Adrenal gland (tissue), 12 donors: ENCODE measurements around the gene ACSL5. TPM values are rescaled to one million over a fixed set of nuclear protein-coding genes. Genes with fewer than 3 reads are reported as not detected.

Experiments used
- DNase-seq, 7 donors: peaks; one replicate each; pipeline ENCODE4 v3.0.0-alpha.2; 2019 to 2020
- H3K27ac ChIP-seq, 5 donors: fragments of 200-600 bp; sonication (generic) in 4 of 5; 1 replicate in 3 of 5; 2 replicates in 2 of 5; pipeline versions ENCODE4 v1.5.1 to v1.8.0; 2016 to 2020; ENCODE audit warnings: mild to moderate bottlenecking in 1 of 5
- H3K27me3 ChIP-seq: fragments of 200-600 bp; 2 replicates; pipeline ENCODE4 v1.8.0; 2021
- H3K36me3 ChIP-seq, 2 donors: fragments of 200-600 bp; replicated peaks in 1 of 2; 1 replicate in 1 of 2; 2 replicates in 1 of 2; pipeline versions ENCODE4 v1.5.1 to v1.8.0; 2018 to 2022
- H3K4me1 ChIP-seq, 2 donors: fragments of 200-600 bp; replicated peaks in 1 of 2; 1 replicate in 1 of 2; 2 replicates in 1 of 2; pipeline versions ENCODE4 v1.5.1 to v1.8.0; 2018 to 2021
- H3K4me3 ChIP-seq, 4 donors: fragments of 200-600 bp; sonication (generic) in 3 of 4; one replicate each; pipeline ENCODE4 v1.5.1; 2016 to 2018
- H3K9me3 ChIP-seq, 3 donors: fragments of 200-600 bp; sonication (generic) in 1 of 3; replicated peaks in 1 of 3; 1 replicate in 2 of 3; 2 replicates in 1 of 3; pipeline versions ENCODE4 v1.5.1 to v1.8.0; 2016 to 2021
- POLR2A ChIP-seq, 2 donors: fragments of 450-650 bp; IDR thresholded peaks; one replicate each; pipeline ENCODE4 v1.6.1; 2017; ENCODE audit warnings: antibody characterized with exemption in 2 of 2, mild to moderate bottlenecking in 2 of 2, moderate library complexity in 1 of 2
- WGBS, 4 donors: extraction: QIAGEN DNeasy Blood & Tissue Kit in 2 of 4; methylation state at CpG; one replicate each; pipeline versions ENCODE4 v1.1.5 to v1.1.7; 2013 to 2017; 5-methylcytosine and 5-hydroxymethylcytosine counted together
- intact Hi-C, 2 donors: fragments of 100-400 bp; cut with DNase I; formaldehyde crosslinking; loops; one replicate each; pipeline versions ENCODE4 v1.14.1 to v1.15.0; 2022 to 2023
- polyA plus RNA-seq, 3 donors: library from polyadenylated mRNA; stranded (reverse); fragments of 200-250 nt in 2 of 3; fragments of 350-450 nt in 1 of 3; fragmentation: Illumina TruSeq in 1 of 3; extraction: RNeasy Lipid Tissue Mini Kit (QIAGEN cat#74804) in 1 of 3; gene quantifications; one replicate each; pipeline ENCODE4 v1.2.3, GENCODE V29; 2013 to 2014
- total RNA-seq, 9 donors: library from RNA; depleted of rRNA in 4 of 9; stranded (reverse); fragments of >200 nt in 4 of 9; fragments of 120-200 nt in 1 of 9; fragmentation: NEBNext Ultra II Directional in 1 of 9; extraction: Animal tissue kit (Norgen Biotek cat#: 25700) in 1 of 9; gene quantifications; one replicate each; pipeline versions ENCODE4 v1.1.0 to v1.2.4, GENCODE V29; 2013 to 2023
- TF ChIP-seq, protein P1 (sequence below), 6 experiments: fragments of 450-650 bp in 4 of 6; fragments of 200-600 bp in 2 of 6; sonication (generic) in 1 of 6; IDR thresholded peaks; 1 replicate in 5 of 6; 2 replicates in 1 of 6; pipeline versions ENCODE4 v1.5.1 to v1.8.0; 2016 to 2021; ENCODE audit warnings: antibody characterized with exemption in 6 of 6, mild to moderate bottlenecking in 2 of 6, moderate library complexity in 1 of 6
- donor health status: healthy with polysubstance abuse.
- donor health status: Bipolar disorder and iron deficiency.
- donor health status: DM: yes; HTN: yes; CAD: no.
- donor health status: DM: no; HTN: no; CAD: no.
- donor health status: DM: no; HTN: no; CAD: no.
- donor health status: DM: yes; HTN: yes; CAD: no.

The ACSL5 gene
- total and polyA plus RNA-seq, 12 donors = 2.1 to 8.6 (median 6.7) TPM

DNA sequence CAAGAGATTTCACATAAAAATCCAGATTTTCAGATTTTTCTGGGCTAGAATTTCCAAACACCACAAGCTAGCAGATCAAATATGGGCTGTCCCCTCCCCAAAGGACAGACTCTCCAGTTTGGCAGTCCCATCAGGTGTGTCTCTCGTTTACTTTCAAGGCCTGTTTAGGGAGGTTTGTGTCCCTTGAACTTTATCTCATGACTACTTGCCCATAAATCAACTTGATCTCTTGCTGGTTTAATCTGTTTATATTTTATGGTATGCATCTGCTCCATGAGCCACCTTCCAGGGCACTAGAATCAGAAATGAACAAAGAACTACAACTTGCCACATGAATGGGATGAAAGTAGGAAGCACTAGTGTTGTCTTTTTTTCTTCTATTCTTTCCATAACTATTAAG is 67.6 kb downstream of the ACSL5 start:
- WGBS, 4 donors = 38 to 65% (median 42%) methylated on average over 1 of the region's 1 CpG
- H3K27ac ChIP-seq = no peak overlapping the region
- H3K9me3 ChIP-seq = no peaks in the 10 kb centered on the region
- peaks cover 5 to 14% of the 10 kb centered on the region in 2 donors for H3K4me1 ChIP-seq
- DNase-seq = no peak
- TF ChIP-seq POLR2A (IDR thresholded peaks at IDR 0.05) = no peak
- TF ChIP-seq, protein P1, sequence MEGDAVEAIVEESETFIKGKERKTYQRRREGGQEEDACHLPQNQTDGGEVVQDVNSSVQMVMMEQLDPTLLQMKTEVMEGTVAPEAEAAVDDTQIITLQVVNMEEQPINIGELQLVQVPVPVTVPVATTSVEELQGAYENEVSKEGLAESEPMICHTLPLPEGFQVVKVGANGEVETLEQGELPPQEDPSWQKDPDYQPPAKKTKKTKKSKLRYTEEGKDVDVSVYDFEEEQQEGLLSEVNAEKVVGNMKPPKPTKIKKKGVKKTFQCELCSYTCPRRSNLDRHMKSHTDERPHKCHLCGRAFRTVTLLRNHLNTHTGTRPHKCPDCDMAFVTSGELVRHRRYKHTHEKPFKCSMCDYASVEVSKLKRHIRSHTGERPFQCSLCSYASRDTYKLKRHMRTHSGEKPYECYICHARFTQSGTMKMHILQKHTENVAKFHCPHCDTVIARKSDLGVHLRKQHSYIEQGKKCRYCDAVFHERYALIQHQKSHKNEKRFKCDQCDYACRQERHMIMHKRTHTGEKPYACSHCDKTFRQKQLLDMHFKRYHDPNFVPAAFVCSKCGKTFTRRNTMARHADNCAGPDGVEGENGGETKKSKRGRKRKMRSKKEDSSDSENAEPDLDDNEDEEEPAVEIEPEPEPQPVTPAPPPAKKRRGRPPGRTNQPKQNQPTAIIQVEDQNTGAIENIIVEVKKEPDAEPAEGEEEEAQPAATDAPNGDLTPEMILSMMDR (IDR thresholded peaks at IDR 0.05) = no peak
- no peak overlapping the region for H3K4me3 ChIP-seq
- peaks cover 0 to 32% of the 10 kb centered on the region in 2 donors for H3K36me3 ChIP-seq
- intact Hi-C loops = loop anchor here in 1 of 2 donors (10.0 kb wide), 1 partner anchor 297 kb away; no protein-coding TSS in a partner anchor
- H3K27me3 ChIP-seq = no peaks in the 10 kb centered on the region

DNA sequence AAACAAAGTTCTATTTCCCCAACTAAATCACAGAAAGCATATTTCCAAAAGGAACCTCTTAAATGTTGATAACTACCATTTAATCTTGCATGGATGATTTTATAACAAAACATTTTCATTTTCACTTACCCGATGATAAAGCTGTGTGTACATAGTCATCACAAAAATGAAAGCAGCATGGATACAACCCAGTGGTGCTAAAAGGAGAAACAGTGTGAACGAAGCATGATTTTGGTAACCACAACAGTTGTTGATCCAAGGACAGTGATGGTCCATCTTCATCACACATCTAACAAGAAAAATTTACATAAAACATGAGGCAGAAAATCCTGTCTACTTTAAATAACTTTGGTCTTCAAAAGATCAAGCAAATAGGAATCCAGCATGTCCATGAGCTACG is 68.1 kb downstream of the ACSL5 start:
- intact Hi-C loops = loop anchor here in 1 of 2 donors (10.0 kb wide), 1 partner anchor 297 kb away; no protein-coding TSS in a partner anchor
- no peak for TF ChIP-seq POLR2A (IDR thresholded peaks at IDR 0.05)
- TF ChIP-seq, protein P1 (IDR thresholded peaks at IDR 0.05) = no peak
- H3K4me3 ChIP-seq = no peak overlapping the region
- no peak for DNase-seq
- H3K9me3 ChIP-seq = no peaks in the 10 kb centered on the region
- H3K36me3 ChIP-seq = peaks cover 0 to 26% of the 10 kb centered on the region in 2 donors
- H3K4me1 ChIP-seq = peaks cover 5 to 14% of the 10 kb centered on the region in 2 donors
- WGBS, 4 donors = 53 to 85% (median 69%) methylated on average over 3 of the region's 3 CpGs
- no peaks in the 10 kb centered on the region for H3K27me3 ChIP-seq
- no peak overlapping the region for H3K27ac ChIP-seq

DNA sequence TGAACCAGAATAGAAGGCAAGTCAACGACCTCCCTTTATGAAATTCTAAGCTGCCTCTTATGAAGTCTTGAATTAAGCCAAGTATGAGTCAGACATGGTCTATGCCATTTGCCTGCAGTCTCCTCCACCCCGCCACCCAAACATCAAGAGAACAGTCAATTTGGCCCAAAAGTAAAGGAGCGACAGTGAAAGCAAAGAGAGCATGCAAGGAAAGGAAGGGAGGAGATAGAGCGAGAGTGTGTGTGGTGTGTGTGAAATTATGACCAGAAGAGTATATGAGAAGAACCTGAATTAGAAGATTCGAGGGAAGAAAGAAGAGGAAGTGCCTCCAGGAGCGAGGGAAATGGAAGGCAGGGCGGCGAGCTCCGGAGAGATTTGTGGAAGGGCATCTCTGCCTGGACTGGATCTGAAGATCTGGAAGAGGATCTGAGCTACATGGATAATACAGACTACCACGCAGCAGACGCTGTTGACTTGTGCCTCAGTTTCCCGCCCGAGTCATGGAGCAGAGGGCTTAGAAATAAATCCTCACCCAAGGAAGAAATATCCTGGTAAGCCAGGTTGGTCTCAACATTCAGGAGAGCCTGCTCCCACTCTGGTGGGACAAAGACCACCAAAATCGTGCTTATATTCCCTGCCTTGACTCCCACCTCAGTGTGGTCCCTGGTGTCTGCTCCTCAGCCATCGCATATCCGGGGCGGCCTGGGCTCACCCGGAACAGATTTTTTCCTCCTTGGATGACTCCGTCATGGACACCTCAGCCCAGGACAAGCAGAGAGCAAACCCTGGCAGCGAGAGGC is 72.3 kb downstream of the ACSL5 start:
- peak in 3 of 7 donors; percentile 10 to 27 (median 13) for DNase-seq
- WGBS, 4 donors = 3 to 5% (median 4%) methylated on average over 19 to 20 of the region's 20 CpGs
- Histone ChIP-seq H3K27ac (peak overlapping the region; percentile 55 to 92 (median 87)), H3K36me3 (peaks cover 0 to 12% of the 10 kb centered on the region in 2 donors), H3K9me3 (no peaks in the 10 kb centered on the region), H3K27me3 (no peaks in the 10 kb centered on the region), H3K4me1 (peaks cover 11 to 30% of the 10 kb centered on the region in 2 donors), H3K4me3 (peak overlapping the region; percentile 64 to 94 (median 89))
- intact Hi-C loops = loop anchor here in 1 of 2 donors (10.0 kb wide), 1 partner anchor 301 kb away; no protein-coding TSS in a partner anchor
- TF ChIP-seq, protein P1 (IDR thresholded peaks at IDR 0.05) = no peak
- no peak for TF ChIP-seq POLR2A (IDR thresholded peaks at IDR 0.05)

DNA sequence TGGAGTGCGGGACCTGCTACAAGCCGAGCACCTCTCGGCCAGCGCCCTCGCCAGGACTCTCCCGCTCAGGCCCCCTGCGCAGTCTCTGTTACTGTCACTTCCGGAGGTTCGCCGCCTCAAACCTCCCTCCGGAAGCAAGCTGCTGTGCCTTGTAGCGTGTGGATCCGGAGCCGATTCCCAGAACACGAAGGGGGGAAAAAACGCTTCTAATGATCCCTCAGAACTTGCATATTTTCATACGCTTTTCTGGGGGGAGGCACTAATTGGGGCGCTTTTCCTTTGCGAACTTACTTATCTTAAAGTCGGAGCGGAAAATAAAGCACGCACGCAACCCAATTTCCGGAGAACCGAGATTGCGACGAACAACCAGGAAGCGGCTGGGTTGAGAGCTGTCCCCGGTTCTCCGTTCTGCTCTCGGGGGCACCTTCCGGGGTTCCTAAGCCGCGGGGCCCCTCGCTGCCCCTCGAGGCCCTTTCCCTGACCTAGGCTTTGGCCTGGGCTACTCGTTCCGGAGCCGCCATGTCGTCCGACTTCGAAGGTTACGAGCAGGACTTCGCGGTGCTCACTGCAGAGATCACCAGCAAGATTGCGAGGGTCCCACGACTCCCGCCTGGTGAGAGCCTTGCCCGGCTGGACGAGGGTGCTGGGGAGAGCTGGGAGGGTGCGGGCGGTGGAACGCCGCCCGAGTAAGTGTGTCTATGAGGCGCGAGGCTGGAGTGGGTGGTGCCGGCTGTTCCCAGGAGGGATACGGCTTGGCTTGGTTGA is 73.1 kb downstream of the ACSL5 start, which contains the start of the genes VTI1A and ZDHHC6:
Gene VTI1A, plus strand, starts transcription at position 361 of the 765 bp plus-strand sequence. Its CDS starts 159 bp downstream, at position 520.
Gene ZDHHC6, minus strand, starts transcription at position 60 of the 765 bp plus-strand sequence. CDS start 1,478 bp downstream, outside the sequence.
- peak within 1 kb of the TSS; percentile 64 to 94 (median 89) for H3K4me3 ChIP-seq
- H3K27ac ChIP-seq = peak within 1 kb of the TSS; percentile 55 to 92 (median 87)
- WGBS, 4 donors = 0 to 1% (median 0%) methylated on average over 53 to 59 of the region's 59 CpGs
- no peaks in the 10 kb centered on the region for H3K27me3 ChIP-seq
- H3K9me3 ChIP-seq = no peaks in the 10 kb centered on the region
- intact Hi-C loops = loop anchor here in 1 of 2 donors (10.0 kb wide), 1 partner anchor 302 kb away; no protein-coding TSS in a partner anchor
- TF ChIP-seq, protein P1 (IDR thresholded peaks at IDR 0.05) = peak in 3 of 6 experiments; percentile 6 to 25 (median 16)
- peak; percentile 41 to 54 for TF ChIP-seq POLR2A (IDR thresholded peaks at IDR 0.05)
- DNase-seq = peak; percentile 81 to 93 (median 86)
- H3K4me1 ChIP-seq = peaks cover 11 to 30% of the 10 kb centered on the region in 2 donors
- H3K36me3 ChIP-seq = peaks cover 0 to 12% of the 10 kb centered on the region in 2 donors
